CD4-positive, alpha-beta T cell treated with Interleukin-6 at 100 ng/mL for 8 hours (primary cell): ENCODE measurements around the gene ALDH16A1.

Source experiments
- DNase-seq: peaks from one replicate; pipeline ENCODE4 v3.0.0-alpha.2; 2020; ENCODE audit warnings: mixed read lengths, low spot score

ALDH16A1 gene

GRCh38 chr19:49423985-49424303, 29.1 kb upstream of the ALDH16A1 start:
- peak; percentile 29 for DNase-seq

- no peak for DNase-seq
Measured at GRCh38 chr19:49425178-49425577, 27.8 kb upstream of the ALDH16A1 start, which contains the start of gene GFY. GFY (plus strand) TSS chr19:49425388; CDS start chr19:49426431, 1,043 bp downstream.

- no peak for DNase-seq
Measured at GRCh38 chr19:49425922-49426592, 27.0 kb upstream of the ALDH16A1 start.

- no peak for DNase-seq
Measured at GRCh38 chr19:49427339-49427738, 25.7 kb upstream of the ALDH16A1 start.

- DNase-seq, result peak; percentile 20
Measured at GRCh38 chr19:49427855-49428546, 25.0 kb upstream of the ALDH16A1 start.

- DNase-seq, result no peak
Measured at GRCh38 chr19:49428547-49429451, 24.2 kb upstream of the ALDH16A1 start.

GRCh38 chr19:49430172-49430677, 22.8 kb upstream of the ALDH16A1 start:
- DNase-seq, result no peak

- DNase-seq, result no peak
Measured at GRCh38 chr19:49430678-49431329, 22.2 kb upstream of the ALDH16A1 start.

- no peak for DNase-seq
Measured at GRCh38 chr19:49431330-49431749, 21.7 kb upstream of the ALDH16A1 start.

GRCh38 chr19:49432141-49433073, 20.6 kb upstream of the ALDH16A1 start:
- DNase-seq, result peak; percentile 11

GRCh38 chr19:49433240-49433901, 19.7 kb upstream of the ALDH16A1 start:
- DNase-seq, result no peak

GRCh38 chr19:49434907-49435583, 18.0 kb upstream of the ALDH16A1 start:
- DNase-seq, result no peak

GRCh38 chr19:49435670-49436069, 17.4 kb upstream of the ALDH16A1 start:
- DNase-seq, result no peak

GRCh38 chr19:49436381-49437017, 16.5 kb upstream of the ALDH16A1 start:
- DNase-seq, result peak; percentile 15

GRCh38 chr19:49437231-49437630, 15.8 kb upstream of the ALDH16A1 start:
- DNase-seq, result no peak

GRCh38 chr19:49438261-49438660, 14.8 kb upstream of the ALDH16A1 start:
- DNase-seq, result no peak

- no peak for DNase-seq
Measured at GRCh38 chr19:49439836-49440235, 13.2 kb upstream of the ALDH16A1 start.

- no peak for DNase-seq
Measured at GRCh38 chr19:49440439-49441209, 12.4 kb upstream of the ALDH16A1 start.
